RWPE1 (cell line): Measurements from ENCODE around the gene GPATCH8.

Experiments used
- CTCF ChIA-PET: fragments of 350-600 bp; sonication (Branson Sonifier 250); formaldehyde crosslinking; extraction: SDS; loops from one replicate; lab custom pipeline; 2021; lab: Yijun Ruan, JAX
- POLR2A ChIA-PET: fragments of 400-600 bp; formaldehyde crosslinking; extraction: SDS; loops from one replicate; lab custom pipeline; 2020; ENCODE audit warnings: antibody characterized with exemption; ENCODE audit not compliant: low non-redundant PET; lab: Yijun Ruan, JAX
- DNase-seq: peaks from one replicate; pipeline ENCODE4 v3.0.0; 2012; ENCODE audit warnings: low spot score
- H3K27ac ChIP-seq: fragments of 450-650 bp; 2 replicates; pipeline ENCODE4 v1.5.1; 2017
- CTCF ChIP-seq: fragments of 450-650 bp; conservative IDR thresholded peaks from 2 replicates; pipeline ENCODE4 v1.5.1; 2017; ENCODE audit warnings: low read depth, mild to moderate bottlenecking

The GPATCH8 gene

GRCh38 chr17:44381810-44382305 is 121.3 kb downstream of the GPATCH8 start:
- no peak for TF ChIP-seq CTCF
- CTCF ChIA-PET = interaction anchor here (0.6 kb wide), 1 partner anchor 306 kb away, joined by 7 read pairs; no protein-coding TSS in a partner anchor
- POLR2A ChIA-PET = no interaction called here

GRCh38 chr17:44380767-44381166 is 122.4 kb downstream of the GPATCH8 start:
- no peak for TF ChIP-seq CTCF
- ChIA-PET CTCF (interaction anchor here (0.7 kb wide), 1 partner anchor 355 kb away, joined by 3 read pairs; no protein-coding TSS in a partner anchor), POLR2A (no interaction called here)
- no peak for DNase-seq
- H3K27ac ChIP-seq = no peak overlapping the region

More at GRCh38 chr17:44381810-44382305, 121.3 kb downstream of the GPATCH8 start:
- H3K27ac ChIP-seq = no peak overlapping the region
- DNase-seq = no peak

- ChIA-PET POLR2A (no interaction called here), CTCF (interaction anchor here (0.6 to 0.7 kb wide), 3 partner anchors 171 to 514 kb away, joined by 3 to 7 read pairs (median 4); no protein-coding TSS in a partner anchor)
- TF ChIP-seq CTCF = no peak
- H3K27ac ChIP-seq = no peak overlapping the region
- DNase-seq = no peak
Measured at GRCh38 chr17:44379887-44380286, 123.3 kb downstream of the GPATCH8 start.

- DNase-seq = no peak
- ChIA-PET CTCF (interaction anchor here (0.9 kb wide), 1 partner anchor 22 kb away, joined by 3 read pairs; no protein-coding TSS in a partner anchor), POLR2A (no interaction called here)
- no peak overlapping the region for H3K27ac ChIP-seq
- no peak for TF ChIP-seq CTCF
Measured at GRCh38 chr17:44378171-44378705, 125.0 kb downstream of the GPATCH8 start.

GRCh38 chr17:44376779-44377178 is 126.4 kb downstream of the GPATCH8 start:
- H3K27ac ChIP-seq = no peak overlapping the region
- CTCF ChIA-PET = interaction anchor here (0.5 to 1.0 kb wide), 3 partner anchors 12 to 225 kb away, joined by 3 to 6 read pairs (median 3); partner anchors contain the start of gene FAM171A2
- DNase-seq = no peak
- POLR2A ChIA-PET = interaction anchor here (0.6 kb wide), 1 partner anchor 155 kb away, joined by 4 read pairs; no protein-coding TSS in a partner anchor
- TF ChIP-seq CTCF = no peak

- no peak overlapping the region for H3K27ac ChIP-seq
- DNase-seq = no peak
- CTCF ChIA-PET = interaction anchor here (0.6 to 1.2 kb wide), 2 partner anchors 13 to 224 kb away, joined by 5 to 6 read pairs; partner anchors contain the start of gene FAM171A2
- POLR2A ChIA-PET = interaction anchor here (0.6 to 0.7 kb wide), 2 partner anchors 14 to 154 kb away, joined by 3 to 4 read pairs; no protein-coding TSS in a partner anchor
- TF ChIP-seq CTCF = peak; percentile 20; the same call in 1 of the 2 replicates
Measured at GRCh38 chr17:44376124-44376523, 127.1 kb downstream of the GPATCH8 start.
